ENCODE results near the gene CCNT1.
"Not testable (repeated sequence)": the region's sequence is repeated elsewhere in the genome, so short reads cannot be mapped to it uniquely, and the experiment has no call there.

The CCNT1 gene

GRCh38 chr12:48641752-48642555 is 74.6 kb downstream of the CCNT1 start:
- not testable (repeated sequence) for DNase-seq (ENCODE audit: low read depth in 2 of 2)

- DNase-seq (ENCODE audit: low read depth in 2 of 2): no peak
These were observed 75.7 kb downstream of the CCNT1 start for GRCh38 chr12:48640854-48641253.

GRCh38 chr12:48640428-48640827 is 76.1 kb downstream of the CCNT1 start:
- DNase-seq (ENCODE audit: low read depth in 2 of 2): no peak
